ENCODE data around the gene HDGF. TPM values are rescaled to one million over a fixed set of nuclear protein-coding genes. Genes with fewer than 3 reads are reported as not detected.

Gene HDGF
- total and polyA plus RNA-seq, 2 donors (not counting 3 experiments of a cell fraction or from before 2014, with no cell fraction given) = 95.1 to 298 TPM

DNA sequence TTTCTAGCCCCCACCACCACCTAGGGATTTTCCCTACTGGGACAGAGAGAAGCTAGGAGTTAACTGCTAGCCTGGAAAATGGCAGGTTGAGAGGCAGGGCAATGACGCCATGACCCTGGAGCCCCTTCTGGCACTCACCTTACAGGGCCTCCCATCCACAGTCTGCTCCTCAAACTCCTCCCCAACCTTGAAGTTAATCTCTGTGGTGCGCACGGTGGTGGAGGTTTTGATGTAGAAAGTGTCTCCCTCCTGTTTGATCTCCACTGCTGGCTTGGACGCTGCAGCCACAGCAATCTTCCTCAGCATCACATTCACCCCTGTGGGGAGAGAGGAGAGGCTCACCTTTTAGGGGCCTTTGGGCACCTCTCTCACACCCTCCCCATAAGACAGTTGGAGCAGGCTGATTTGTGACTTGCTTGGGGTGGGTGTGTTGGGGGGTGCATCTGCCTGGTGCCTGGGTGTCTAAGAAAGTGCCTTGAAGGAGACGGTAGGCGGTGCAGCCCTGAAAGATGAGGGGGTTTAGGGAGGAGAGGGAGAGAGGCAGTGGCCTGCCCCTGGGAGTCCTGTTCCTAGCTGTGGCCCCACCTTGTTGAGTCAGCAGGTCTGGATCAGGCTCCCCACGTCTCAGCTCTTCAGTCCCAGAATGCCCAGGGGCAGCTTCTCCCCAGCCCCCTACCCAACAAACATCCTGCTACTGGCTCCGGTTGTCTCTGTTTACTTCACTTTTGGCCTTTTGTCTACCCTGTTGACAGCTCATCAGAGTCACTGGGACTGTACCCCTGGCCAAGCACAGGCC lies 50.5 kb downstream of the HDGF start:
- Histone ChIP-seq H3K4me3 (replicated peaks in 1 of 3; ENCODE audit: insufficient read depth in 1 of 3, low read depth in 1 of 3, low read length in 3 of 3) (no peak overlapping the region), H3K9me3 (replicated peaks; ENCODE audit: control insufficient read depth, insufficient read depth, low read length) (no peaks in the 10 kb centered on the region), H3K36me3 (ENCODE audit: control insufficient read depth in 2 of 2, extremely low read depth in 1 of 2, insufficient read depth in 2 of 2, low read length in 2 of 2) (no peaks in the 10 kb centered on the region), H4K20me1 (replicated peaks; ENCODE audit: control insufficient read depth, extremely low read depth, insufficient read depth, low read length) (no peaks in the 10 kb centered on the region), H3K27ac (ENCODE audit: insufficient read depth, low read depth, low read length) (no peak overlapping the region), H2AFZ (ENCODE audit: low read depth, low read length) (no peak overlapping the region), H3K4me2 (ENCODE audit: insufficient read depth, low read length) (no peak overlapping the region), H3K4me1 (ENCODE audit: control insufficient read depth, extremely low read depth, insufficient read depth, low read length) (peaks cover 12% of the 10 kb centered on the region), H3K9me1 (replicated peaks; ENCODE audit: control insufficient read depth, extremely low read depth, insufficient read depth, low read length) (no peaks in the 10 kb centered on the region), H3K9ac (replicated peaks; ENCODE audit: extremely low read depth, insufficient read depth, low read length) (no peak overlapping the region), H3K79me2 (ENCODE audit: control insufficient read depth, insufficient read depth, low read length) (no peaks in the 10 kb centered on the region), H3K27me3 (ENCODE audit: control insufficient read depth in 2 of 2, insufficient read depth in 2 of 2, low read length in 2 of 2) (peaks cover 0 to 2% of the 10 kb centered on the region in 2 experiments)
- DNase-seq (ENCODE audit: low read depth, low spot score) (no peak), FAIRE-seq (no peak)
- TF ChIP-seq POLR2A (IDR thresholded peaks at IDR 0.05; ENCODE audit: low read depth, low read length) (no peak), FOS (IDR thresholded peaks at IDR 0.05; ENCODE audit: borderline replicate concordance, insufficient read depth, low read length) (no peak), GATA2 (IDR thresholded peaks at IDR 0.05; ENCODE audit: insufficient read depth, insufficient read length, low read depth, low read length) (no peak), MYC (IDR thresholded peaks at IDR 0.05; ENCODE audit: low read depth, low read length) (no peak), POLR2AphosphoS5 (IDR thresholded peaks at IDR 0.05; ENCODE audit: insufficient read depth, low read depth, low read length) (no peak)
- TF ChIP-seq, protein P1, sequence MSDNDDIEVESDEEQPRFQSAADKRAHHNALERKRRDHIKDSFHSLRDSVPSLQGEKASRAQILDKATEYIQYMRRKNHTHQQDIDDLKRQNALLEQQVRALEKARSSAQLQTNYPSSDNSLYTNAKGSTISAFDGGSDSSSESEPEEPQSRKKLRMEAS (IDR thresholded peaks at IDR 0.05; ENCODE audit: insufficient read depth, insufficient read length) = no peak
- TF ChIP-seq, protein P2, sequence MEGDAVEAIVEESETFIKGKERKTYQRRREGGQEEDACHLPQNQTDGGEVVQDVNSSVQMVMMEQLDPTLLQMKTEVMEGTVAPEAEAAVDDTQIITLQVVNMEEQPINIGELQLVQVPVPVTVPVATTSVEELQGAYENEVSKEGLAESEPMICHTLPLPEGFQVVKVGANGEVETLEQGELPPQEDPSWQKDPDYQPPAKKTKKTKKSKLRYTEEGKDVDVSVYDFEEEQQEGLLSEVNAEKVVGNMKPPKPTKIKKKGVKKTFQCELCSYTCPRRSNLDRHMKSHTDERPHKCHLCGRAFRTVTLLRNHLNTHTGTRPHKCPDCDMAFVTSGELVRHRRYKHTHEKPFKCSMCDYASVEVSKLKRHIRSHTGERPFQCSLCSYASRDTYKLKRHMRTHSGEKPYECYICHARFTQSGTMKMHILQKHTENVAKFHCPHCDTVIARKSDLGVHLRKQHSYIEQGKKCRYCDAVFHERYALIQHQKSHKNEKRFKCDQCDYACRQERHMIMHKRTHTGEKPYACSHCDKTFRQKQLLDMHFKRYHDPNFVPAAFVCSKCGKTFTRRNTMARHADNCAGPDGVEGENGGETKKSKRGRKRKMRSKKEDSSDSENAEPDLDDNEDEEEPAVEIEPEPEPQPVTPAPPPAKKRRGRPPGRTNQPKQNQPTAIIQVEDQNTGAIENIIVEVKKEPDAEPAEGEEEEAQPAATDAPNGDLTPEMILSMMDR (IDR thresholded peaks at IDR 0.05; ENCODE audit: extremely low read depth in 1 of 2, insufficient read depth in 1 of 2, low read depth in 1 of 2, low read length in 2 of 2) = no peak
- POLR2A ChIA-PET = no interaction called here
- CTCF ChIA-PET = interaction anchor here (1.0 to 15.5 kb wide), 7 partner anchors 10 to 190 kb away, joined by 3 to 453 read pairs (median 4); no protein-coding TSS in a partner anchor
- intact Hi-C loops (cut with micrococcal nuclease) (no loop called here), dilution Hi-C loops (cut with MboI; ENCODE audit: extremely low pct_ligation_motif_present, low sequenced_read_pairs) (no loop called here)
- BruUV-seq (replicated peaks) = no TSS peak

Data from endothelial cell of umbilical vein (primary cell).